Left lobe of liver (tissue), 2 donors: Measurements from ENCODE around the gene TMEM218. TPM values are rescaled to one million over a fixed set of nuclear protein-coding genes. Genes with fewer than 3 reads are reported as not detected.

Source experiments
- ATAC-seq: fragments of 200-7000 bp; cut with Tn5 transposase; one replicate; pipeline ENCODE4 v1.9.1; 2020; ENCODE audit warnings: mild to moderate bottlenecking, moderate library complexity
- DNase-seq: peaks from one replicate; pipeline ENCODE4 v3.0.0-alpha.2; 2020; ENCODE audit warnings: low spot score
- total RNA-seq: library from RNA; stranded (reverse); gene quantifications from one replicate; pipeline ENCODE4 v1.2.1, GENCODE V29; 2021
- donor health status: DM: no; HTN: no; CAD: no; lungs with moderate emphysema.
- donor health status: DM: no; HTN: yes; CAD: no.

TMEM218 gene
- total RNA-seq, 1 donor from 2014 or later, result 9.3 TPM

GRCh38 chr11:125078516-125079140 is 32.8 kb downstream of the TMEM218 start:
- no peak for ATAC-seq

GRCh38 chr11:125078016-125078415 is 33.4 kb downstream of the TMEM218 start:
- no peak for DNase-seq
- ATAC-seq, result no peak

More at GRCh38 chr11:125078516-125079140, 32.8 kb downstream of the TMEM218 start:
- DNase-seq, result no peak

GRCh38 chr11:125076378-125076945 is 35.0 kb downstream of the TMEM218 start:
- ATAC-seq (no peak), DNase-seq (no peak)

- ATAC-seq (no peak), DNase-seq (no peak)
Observed at GRCh38 chr11:125075900-125076317, 35.5 kb downstream of the TMEM218 start.

- no peak for DNase-seq
- no peak for ATAC-seq
Observed at GRCh38 chr11:125075242-125075625, 36.2 kb downstream of the TMEM218 start.

GRCh38 chr11:125074511-125075241 is 36.8 kb downstream of the TMEM218 start:
- ATAC-seq, result no peak

GRCh38 chr11:125073616-125074483 is 37.6 kb downstream of the TMEM218 start:
- ATAC-seq, result no peak
- DNase-seq, result no peak

More at GRCh38 chr11:125074511-125075241, 36.8 kb downstream of the TMEM218 start:
- DNase-seq, result no peak

- no peak for ATAC-seq
- no peak for DNase-seq
Observed at GRCh38 chr11:125072961-125073590, 38.4 kb downstream of the TMEM218 start.

- no peak for DNase-seq
- ATAC-seq, result peak; percentile 34
Observed at GRCh38 chr11:125072218-125072960, 39.0 kb downstream of the TMEM218 start.

GRCh38 chr11:125071846-125072217 is 39.6 kb downstream of the TMEM218 start:
- no peak for ATAC-seq
- no peak for DNase-seq

GRCh38 chr11:125071435-125071834 is 40.0 kb downstream of the TMEM218 start:
- no peak for DNase-seq
- no peak for ATAC-seq

- ATAC-seq, result peak; percentile 82
- DNase-seq, result peak; percentile 58
Observed at GRCh38 chr11:125070699-125071254, 40.6 kb downstream of the TMEM218 start.

- ATAC-seq (no peak), DNase-seq (no peak)
Observed at GRCh38 chr11:125069796-125070195, 41.6 kb downstream of the TMEM218 start.

- DNase-seq, result no peak
- ATAC-seq, result no peak
Observed at GRCh38 chr11:125069008-125069407, 42.4 kb downstream of the TMEM218 start.

GRCh38 chr11:125068368-125068767 is 43.1 kb downstream of the TMEM218 start:
- no peak for DNase-seq
- ATAC-seq, result no peak

GRCh38 chr11:125064070-125064469 is 47.4 kb downstream of the TMEM218 start:
- no peak for ATAC-seq
- no peak for DNase-seq

GRCh38 chr11:125063429-125064043 is 47.9 kb downstream of the TMEM218 start:
- DNase-seq (peak; percentile 44), ATAC-seq (no peak)

- peak; percentile 98 for ATAC-seq
- peak; percentile 77 for DNase-seq
Observed at GRCh38 chr11:125062931-125063428, 48.4 kb downstream of the TMEM218 start, which contains the start of gene SLC37A2. SLC37A2 (plus strand) TSS chr11:125063305; CDS start chr11:125063368, 63 bp downstream.
